HG03064 (cell line): Measurements from ENCODE around the gene UBLCP1.
"Not testable (repeated sequence)": the region's sequence is repeated elsewhere in the genome, so short reads cannot be mapped to it uniquely, and the experiment has no call there.

Experiments used
- ATAC-seq: cut with Tn5 transposase; IDR thresholded peaks from one replicate; pipeline ENCODE4 v1.9.1; 2021; ENCODE audit warnings: low read depth; ENCODE audit not compliant: unreplicated experiment

Gene UBLCP1

GRCh38 chr5:159249158-159249557, 13.9 kb upstream of the UBLCP1 start:
- no peak for ATAC-seq

GRCh38 chr5:159252195-159252594, 10.9 kb upstream of the UBLCP1 start:
- ATAC-seq = no peak

GRCh38 chr5:159257007-159257406, 6.1 kb upstream of the UBLCP1 start:
- ATAC-seq = no peak

GRCh38 chr5:159257629-159258283, 5.3 kb upstream of the UBLCP1 start:
- no peak for ATAC-seq

- ATAC-seq = no peak
These were observed 4.7 kb upstream of the UBLCP1 start for GRCh38 chr5:159258361-159258760.

- not testable (repeated sequence) for ATAC-seq
These were observed 2.9 kb upstream of the UBLCP1 start for GRCh38 chr5:159260212-159260611.

- ATAC-seq = peak; percentile 6
These were observed 625 bp upstream of the UBLCP1 start for GRCh38 chr5:159262472-159262858.

GRCh38 chr5:159263569-159263905, 447 bp downstream of the UBLCP1 start:
- peak; percentile 12 for ATAC-seq

- ATAC-seq = not testable (repeated sequence)
These were observed 3.7 kb downstream of the UBLCP1 start for GRCh38 chr5:159266764-159267163.

GRCh38 chr5:159269723-159270122, 6.6 kb downstream of the UBLCP1 start:
- no peak for ATAC-seq

GRCh38 chr5:159273923-159274322, 10.8 kb downstream of the UBLCP1 start:
- ATAC-seq = no peak

GRCh38 chr5:159274676-159275075, 11.6 kb downstream of the UBLCP1 start:
- ATAC-seq = no peak

- no peak for ATAC-seq
These were observed 23.4 kb downstream of the UBLCP1 start for GRCh38 chr5:159286420-159287035.

GRCh38 chr5:159290741-159291140, 27.7 kb downstream of the UBLCP1 start:
- ATAC-seq = no peak

- no peak for ATAC-seq
These were observed 31.8 kb downstream of the UBLCP1 start for GRCh38 chr5:159294921-159295320.

GRCh38 chr5:159297300-159297699, 34.2 kb downstream of the UBLCP1 start:
- not testable (repeated sequence) for ATAC-seq

GRCh38 chr5:159301466-159301865, 38.4 kb downstream of the UBLCP1 start:
- no peak for ATAC-seq

GRCh38 chr5:159301929-159302860, 39.1 kb downstream of the UBLCP1 start:
- not testable (repeated sequence) for ATAC-seq

GRCh38 chr5:159303286-159303685, 40.2 kb downstream of the UBLCP1 start:
- ATAC-seq = no peak

- ATAC-seq = no peak
These were observed 42.0 kb downstream of the UBLCP1 start for GRCh38 chr5:159304961-159305595.
